Transverse colon (tissue), 4 donors: ENCODE data around the gene PIK3CG. TPM values are rescaled to one million over a fixed set of nuclear protein-coding genes. Genes with fewer than 3 reads are reported as not detected.
"Not testable (repeated sequence)": the region's sequence is repeated elsewhere in the genome, so short reads cannot be mapped to it uniquely, and the experiment has no call there.

Experiments
- DNase-seq: peaks from one replicate; pipeline ENCODE4 v3.0.0-alpha.2; 2019
- H3K27ac ChIP-seq, 4 donors: fragments of 200-600 bp; sonication (generic); 2 replicates each; pipeline ENCODE4 v1.5.1; 2016 to 2018; ENCODE audit warnings: inconsistent platforms in 4 of 4
- H3K27me3 ChIP-seq: fragments of 200-600 bp; sonication (generic); 2 replicates; pipeline ENCODE4 v1.5.1; 2017; ENCODE audit warnings: inconsistent platforms
- H3K36me3 ChIP-seq, 4 donors: fragments of 200-600 bp; sonication (generic); 2 replicates each; pipeline ENCODE4 v1.5.1; 2017 to 2019; ENCODE audit warnings: inconsistent platforms in 4 of 4
- H3K4me1 ChIP-seq, 4 donors: fragments of 200-600 bp; sonication (generic); 2 replicates each; pipeline ENCODE4 v1.5.1; 2017 to 2020; ENCODE audit warnings: inconsistent platforms in 4 of 4
- H3K4me3 ChIP-seq, 4 donors: fragments of 200-600 bp; sonication (generic); 1 replicate in 1 of 4; 2 replicates in 3 of 4; pipeline versions ENCODE4 v1.5.1 to v1.6.1; 2017 to 2019; ENCODE audit warnings: inconsistent platforms in 4 of 4
- H3K9me3 ChIP-seq, 2 donors: fragments of 200-600 bp; sonication (generic); 2 replicates each; pipeline ENCODE4 v1.5.1; 2017 to 2019; ENCODE audit warnings: inconsistent platforms in 2 of 2
- CTCF ChIP-seq, 5 experiments: fragments of 200-600 bp in 3 of 5; fragments of 450-650 bp in 2 of 5; sonication (generic) in 3 of 5; IDR thresholded peaks; 1 replicate in 2 of 5; 2 replicates in 3 of 5; pipeline ENCODE4 v1.5.1; 2016 to 2017; ENCODE audit warnings: antibody characterized with exemption in 5 of 5, inconsistent platforms in 3 of 5, mild to moderate bottlenecking in 2 of 5, moderate library complexity in 1 of 5
- EP300 ChIP-seq: sonication (generic); formaldehyde crosslinking; IDR thresholded peaks from one replicate; pipeline ENCODE4 v1.6.1; 2017; ENCODE audit warnings: antibody characterized with exemption, low read depth
- POLR2A ChIP-seq: fragments of 450-650 bp; IDR thresholded peaks from one replicate; pipeline ENCODE4 v1.6.1; 2016; ENCODE audit warnings: antibody characterized with exemption, mild to moderate bottlenecking, moderate library complexity
- POLR2AphosphoS5 ChIP-seq, 3 donors: sonication (generic); formaldehyde crosslinking; IDR thresholded peaks; one replicate each; pipeline ENCODE4 v1.6.1; 2016; ENCODE audit warnings: antibody characterized with exemption in 3 of 3
- WGBS, 2 donors: methylation state at CpG; one replicate each; pipeline ENCODE4 v1.1.5; 2018; ENCODE audit warnings: low coverage in 1 of 2; 5-methylcytosine and 5-hydroxymethylcytosine counted together
- in situ Hi-C, 4 donors: fragments of 200-750 bp; cut with MboI; loops; one replicate each; pipeline versions ENCODE4 v1.15.0 to v1.15.1; 2017; ENCODE audit warnings: low sequenced_read_pairs in 3 of 4, low pct_ligation_motif_present in 1 of 4, low pct_unique_long_range_greater_than_20kb in 1 of 4
- intact Hi-C: fragments of 100-400 bp; cut with DNase I; formaldehyde crosslinking; loops from one replicate; pipeline ENCODE4 v1.15.1; 2023; ENCODE audit warnings: low total_unique reads
- total RNA-seq, 4 donors: library from RNA; depleted of rRNA; stranded (reverse); fragments of >200 nt; gene quantifications; one replicate each; pipeline ENCODE4 v1.1.0, GENCODE V29; 2016

The PIK3CG gene
- total RNA-seq, 4 donors from 2014 or later, result 0.60 to 13.1 (median 9.8) TPM

GRCh38 chr7:106841896-106842390, 23.1 kb upstream of the PIK3CG start:
- Histone ChIP-seq H3K27ac (no peak overlapping the region), H3K9me3 (no peaks in the 10 kb centered on the region), H3K36me3 (no peaks in the 10 kb centered on the region), H3K4me3 (no peak overlapping the region), H3K27me3 (no peaks in the 10 kb centered on the region), H3K4me1 (no peaks in the 10 kb centered on the region)
- TF ChIP-seq POLR2AphosphoS5 (IDR thresholded peaks at IDR 0.05) (no peak), EP300 (no peak), POLR2A (no peak), CTCF (IDR thresholded peaks at IDR 0.05) (no peak)
- intact Hi-C loops (no loop called here), in situ Hi-C loops (no loop called here)
- no peak for DNase-seq

- WGBS, 2 donors, result 60 to 64% methylated on average over 9 to 11 of the region's 11 CpGs
Measured at GRCh38 chr7:106844279-106844997, 20.6 kb upstream of the PIK3CG start.

GRCh38 chr7:106848049-106848448, 17.0 kb upstream of the PIK3CG start:
- TF ChIP-seq EP300 (no peak), POLR2A (no peak), CTCF (IDR thresholded peaks at IDR 0.05) (no peak), POLR2AphosphoS5 (IDR thresholded peaks at IDR 0.05) (no peak)
- intact Hi-C loops, result no loop called here
- Histone ChIP-seq H3K27me3 (no peaks in the 10 kb centered on the region), H3K27ac (no peak overlapping the region), H3K4me3 (no peak overlapping the region), H3K9me3 (no peaks in the 10 kb centered on the region), H3K4me1 (no peaks in the 10 kb centered on the region), H3K36me3 (no peaks in the 10 kb centered on the region)
- no peak for DNase-seq
- in situ Hi-C loops, result no loop called here
- WGBS, 2 donors, result 95 to 100% methylated on average over 1 of the region's 1 CpG

More at GRCh38 chr7:106844279-106844997, 20.6 kb upstream of the PIK3CG start:
- in situ Hi-C loops, result no loop called here
- Histone ChIP-seq H3K36me3 (no peaks in the 10 kb centered on the region), H3K9me3 (no peaks in the 10 kb centered on the region), H3K27me3 (no peaks in the 10 kb centered on the region), H3K4me3 (no peak overlapping the region), H3K27ac (no peak overlapping the region), H3K4me1 (no peaks in the 10 kb centered on the region)
- intact Hi-C loops, result no loop called here
- no peak for TF ChIP-seq CTCF (IDR thresholded peaks at IDR 0.05)
- TF ChIP-seq POLR2A, result no peak
- TF ChIP-seq EP300, result no peak
- no peak for TF ChIP-seq POLR2AphosphoS5 (IDR thresholded peaks at IDR 0.05)
- DNase-seq, result no peak

- no peaks in the 10 kb centered on the region for H3K9me3 ChIP-seq
- no peaks in the 10 kb centered on the region for H3K27me3 ChIP-seq
- no peaks in the 10 kb centered on the region for H3K4me1 ChIP-seq
- no peak for TF ChIP-seq POLR2AphosphoS5 (IDR thresholded peaks at IDR 0.05)
- no peak for TF ChIP-seq EP300
- no peak for TF ChIP-seq CTCF (IDR thresholded peaks at IDR 0.05)
- no peak for TF ChIP-seq POLR2A
- no peaks in the 10 kb centered on the region for H3K36me3 ChIP-seq
- intact Hi-C loops (no loop called here), in situ Hi-C loops (no loop called here)
- 26 to 83% methylated on average over 1 of the region's 1 CpG for WGBS, 2 donors
- no peak for DNase-seq
- H3K27ac ChIP-seq, result no peak overlapping the region
- no peak overlapping the region for H3K4me3 ChIP-seq
Measured at GRCh38 chr7:106848851-106849442, 16.1 kb upstream of the PIK3CG start.

GRCh38 chr7:106851632-106852031, 13.4 kb upstream of the PIK3CG start:
- WGBS, 2 donors, result 92 to 96% methylated on average over 7 of the region's 7 CpGs
- intact Hi-C loops, H3K4me1 ChIP-seq, H3K4me3 ChIP-seq, H3K27ac ChIP-seq, H3K36me3 ChIP-seq, H3K9me3 ChIP-seq, H3K27me3 ChIP-seq, in situ Hi-C loops, DNase-seq: not testable (repeated sequence)
